HG03060 (cell line): Measurements from ENCODE around the gene DOCK3.
"Not testable (repeated sequence)": the region's sequence is repeated elsewhere in the genome, so short reads cannot be mapped to it uniquely, and the experiment has no call there.

Experiments
- ATAC-seq: cut with Tn5 transposase; IDR thresholded peaks from one replicate; pipeline ENCODE4 v1.9.1; 2021; ENCODE audit warnings: low read depth, moderate number of reproducible peaks; ENCODE audit not compliant: unreplicated experiment

The DOCK3 gene

DNA sequence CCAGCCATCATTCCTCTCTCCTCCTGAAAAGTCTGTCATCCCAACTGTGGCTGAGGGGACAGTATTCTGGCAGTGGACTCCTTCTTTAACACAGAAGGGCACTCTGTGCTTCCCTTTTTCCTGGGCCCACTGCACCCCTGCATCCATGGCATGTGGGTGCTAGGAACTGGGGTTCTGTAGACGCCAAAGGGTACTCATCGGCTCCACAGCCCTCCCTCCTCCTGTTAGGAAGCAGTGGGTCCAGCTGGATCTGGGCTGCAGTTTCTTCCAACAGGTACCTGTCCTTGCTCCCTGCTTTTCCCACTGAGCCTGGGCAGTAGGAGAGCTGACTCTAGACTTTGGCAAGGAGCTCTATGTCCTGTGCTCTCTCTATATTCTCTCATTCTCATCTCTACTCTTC is 704.0 kb downstream of the DOCK3 start:
- ATAC-seq, result no peak

DNA sequence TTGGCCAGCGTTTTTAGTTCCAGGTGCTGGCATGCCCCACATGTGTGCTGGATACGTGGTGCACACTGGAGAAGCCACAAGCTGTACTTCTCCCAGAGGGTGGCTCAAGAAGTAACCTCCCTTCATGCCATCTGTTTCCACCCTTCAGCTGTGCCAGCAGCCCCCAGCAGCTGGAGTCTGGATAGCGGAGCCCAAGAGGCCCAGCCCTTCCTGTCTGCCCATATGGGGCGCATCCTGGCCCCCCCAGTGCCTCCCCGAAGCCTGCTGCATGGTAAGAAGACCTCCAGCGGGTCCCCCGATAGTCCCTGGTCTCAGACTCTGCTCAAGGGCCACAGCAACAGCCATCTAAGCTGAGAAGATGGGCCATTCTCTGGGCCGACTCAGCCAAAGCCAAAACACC is 704.6 kb downstream of the DOCK3 start:
- no peak for ATAC-seq

DNA sequence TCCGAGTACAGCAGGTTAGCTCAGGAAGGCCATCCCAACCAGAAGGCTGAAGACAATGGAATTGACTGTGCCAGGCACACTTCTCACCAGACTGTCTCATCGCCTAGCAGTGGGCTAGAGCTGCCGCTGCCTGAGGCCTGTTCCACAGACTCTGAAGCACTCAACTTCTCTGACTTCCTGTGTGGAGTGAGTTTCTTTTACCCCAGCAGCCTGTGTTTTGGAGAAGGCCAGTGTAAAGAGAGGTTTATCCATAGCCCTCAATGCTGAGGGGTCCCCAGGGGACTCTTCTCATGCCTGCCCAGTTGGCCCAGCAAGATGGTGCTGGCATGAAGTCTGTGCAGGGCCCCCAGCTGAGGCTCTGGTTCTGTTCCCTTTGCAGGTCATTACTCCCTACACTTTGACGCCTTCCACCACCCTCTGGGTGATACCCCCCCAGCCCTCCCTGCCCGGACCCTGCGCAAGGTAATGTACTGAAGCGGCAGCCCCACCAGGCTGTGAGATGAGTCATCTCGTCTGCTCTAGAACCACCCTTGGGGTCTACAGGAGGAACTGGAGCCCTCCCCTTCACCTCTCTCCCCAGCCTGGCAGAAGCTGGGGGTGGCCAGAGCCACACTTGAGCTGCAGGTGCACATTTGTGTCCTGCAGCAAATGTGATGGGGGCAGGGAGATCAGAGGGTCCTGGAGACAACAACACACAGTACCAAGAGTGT is 705.2 kb downstream of the DOCK3 start:
- ATAC-seq, result no peak

- ATAC-seq, result no peak
Measured at GRCh38 chr3:51380601-51381332, 706.0 kb downstream of the DOCK3 start.

- no peak for ATAC-seq
Measured at GRCh38 chr3:51381333-51381705, 706.6 kb downstream of the DOCK3 start.

DNA sequence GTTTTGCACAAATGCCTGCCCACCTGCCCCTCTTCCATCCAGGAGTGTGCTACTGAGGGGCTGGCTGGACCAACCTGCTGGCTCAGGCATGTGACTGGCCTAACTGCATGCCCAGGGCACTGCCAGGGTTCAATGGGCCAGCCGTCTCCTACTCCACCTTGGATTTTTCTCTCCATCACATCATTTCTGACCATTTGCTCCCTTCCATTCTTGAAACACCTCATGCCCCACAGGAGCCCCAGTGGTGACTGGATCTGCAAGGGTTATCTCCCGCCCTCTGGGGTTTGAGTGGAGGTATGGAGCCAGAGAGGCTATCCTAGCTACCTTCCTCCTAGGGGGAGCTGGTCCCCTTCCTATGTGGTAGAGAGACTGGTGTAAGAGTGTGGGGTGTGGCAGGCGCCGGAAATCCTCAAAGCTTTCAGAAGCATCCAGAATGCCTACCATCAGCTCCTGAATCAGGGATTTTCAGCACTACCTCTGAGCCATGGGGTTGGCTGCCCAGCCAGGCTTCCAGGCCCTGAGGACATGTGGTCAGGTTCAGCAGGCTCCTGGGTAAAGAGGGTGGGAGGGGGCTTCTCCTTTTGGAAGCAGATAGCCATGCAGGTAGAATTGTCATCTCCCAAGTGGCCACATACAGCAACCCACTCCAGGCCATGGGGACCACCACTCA is 707.5 kb downstream of the DOCK3 start:
- ATAC-seq, result no peak

- no peak for ATAC-seq
Measured at GRCh38 chr3:51382947-51383578, 708.3 kb downstream of the DOCK3 start.

DNA sequence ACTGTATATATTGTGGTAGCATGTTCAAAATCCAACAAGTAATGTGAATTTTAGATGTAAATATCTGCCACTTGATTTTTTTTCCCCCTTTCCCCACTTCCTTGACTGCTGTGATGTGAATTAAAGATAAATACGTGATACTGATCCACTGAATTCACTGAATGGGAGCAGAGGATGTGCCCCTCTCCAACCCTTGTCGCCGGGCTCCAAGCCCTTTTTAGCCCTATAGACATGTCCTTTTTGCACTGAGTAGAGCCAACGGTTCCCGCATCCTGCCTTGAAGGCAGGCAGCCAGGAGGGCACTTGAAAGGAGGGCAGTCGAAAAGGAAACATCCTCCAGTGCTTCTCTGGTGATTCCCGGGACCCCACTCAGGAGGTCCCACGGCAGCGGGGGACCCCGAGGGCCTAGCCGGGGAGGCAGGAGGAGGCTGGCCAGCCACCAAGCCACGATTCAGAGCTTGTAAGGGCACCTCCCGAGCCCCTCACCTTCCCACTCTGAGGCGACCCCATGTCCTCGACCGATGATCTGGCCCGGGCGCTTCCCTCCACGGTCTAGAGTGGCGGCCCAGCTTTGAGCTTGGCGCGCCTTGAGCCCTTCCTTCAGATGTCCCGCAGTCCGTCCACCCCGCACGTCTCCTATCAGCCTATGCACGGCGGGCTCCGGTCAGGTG is 709.5 kb downstream of the DOCK3 start:
- ATAC-seq, result no peak

DNA sequence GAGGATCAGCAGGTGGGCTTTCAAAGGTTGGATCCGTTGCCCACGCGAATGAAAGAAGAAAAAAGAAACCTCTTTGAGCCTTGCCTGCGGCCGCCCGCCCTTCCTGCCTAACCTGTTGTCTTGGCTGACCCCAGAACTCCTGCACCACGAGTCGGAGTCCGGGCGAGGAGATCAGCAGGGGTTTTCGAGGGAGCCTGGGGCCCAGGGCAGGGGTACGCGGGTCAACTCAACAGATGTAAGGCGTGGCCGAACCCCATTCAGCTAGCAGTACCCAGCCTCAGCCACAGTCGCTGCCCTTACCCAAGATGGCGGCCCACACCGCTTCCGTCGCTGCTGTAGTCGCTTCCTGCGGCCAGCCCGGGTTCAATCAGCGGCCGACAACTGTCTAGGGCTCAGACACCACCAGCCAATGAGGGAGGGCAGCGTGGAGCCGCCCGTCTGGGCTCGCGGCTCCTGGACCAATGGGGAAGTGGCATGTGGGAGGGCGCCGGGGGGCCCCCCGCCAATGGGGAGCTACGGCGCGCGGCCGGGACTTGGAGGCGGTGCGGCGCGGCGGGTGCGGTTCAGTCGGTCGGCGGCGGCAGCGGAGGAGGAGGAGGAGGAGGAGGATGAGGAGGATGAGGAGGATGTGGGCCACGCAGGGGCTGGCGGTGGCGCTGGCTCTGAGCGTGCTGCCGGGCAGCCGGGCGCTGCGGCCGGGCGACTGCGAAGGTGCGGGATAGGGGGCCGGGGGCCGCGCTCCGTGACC is 710.2 kb downstream of the DOCK3 start, which contains the start of gene MANF:
MANF (plus strand) TSS at position 566 of the 748 bp plus-strand sequence; CDS start at position 618, 52 bp downstream.
- peak; percentile 75 for ATAC-seq

DNA sequence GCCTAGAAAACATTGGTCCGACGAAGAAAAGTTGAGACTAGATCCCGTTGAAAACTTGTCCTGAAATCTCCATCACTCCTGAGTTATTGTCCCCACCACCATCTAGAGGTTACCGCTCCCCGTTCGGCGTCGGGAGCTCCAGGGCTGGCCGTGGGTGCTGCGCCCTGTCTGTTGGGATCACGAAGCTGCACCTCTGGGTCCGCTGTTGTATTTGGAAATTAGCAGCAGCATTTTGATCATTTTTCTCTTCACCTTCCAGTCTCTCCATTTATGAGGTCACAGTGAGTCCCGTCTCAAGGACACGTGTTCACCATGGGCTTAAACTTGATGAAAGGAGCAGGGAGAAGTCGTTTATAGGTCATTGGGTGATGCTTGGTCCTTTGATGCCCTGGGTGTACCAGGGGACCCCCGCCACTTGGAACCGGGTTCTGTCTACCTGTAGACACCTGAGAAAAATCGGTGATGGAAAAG is 710.9 kb downstream of the DOCK3 start:
- ATAC-seq, result no peak

- no peak for ATAC-seq
Measured at GRCh38 chr3:51386159-51386851, 711.6 kb downstream of the DOCK3 start.

DNA sequence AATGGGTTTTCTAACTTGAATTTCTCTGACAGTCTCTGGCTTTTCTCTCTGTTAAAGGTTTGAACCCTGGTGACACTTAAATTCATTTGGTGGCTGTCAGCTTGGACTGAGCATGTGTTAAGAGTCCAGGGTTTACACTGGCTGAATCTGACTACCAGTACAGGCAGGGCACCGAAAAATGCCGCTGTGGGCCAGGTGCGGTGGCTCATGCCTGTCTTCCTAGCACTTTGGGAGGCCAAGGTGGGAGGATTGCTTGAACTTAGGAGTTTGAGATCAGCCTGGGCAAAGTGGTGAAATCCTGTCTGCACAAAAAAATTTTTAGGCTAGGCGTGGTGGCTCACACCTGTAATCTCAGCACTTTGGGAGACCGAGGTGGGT is 712.1 kb downstream of the DOCK3 start:
- no peak for ATAC-seq

- not testable (repeated sequence) for ATAC-seq
Measured at GRCh38 chr3:51387281-51387680, 712.6 kb downstream of the DOCK3 start.

- no peak for ATAC-seq
Measured at GRCh38 chr3:51388286-51389029, 713.7 kb downstream of the DOCK3 start.

DNA sequence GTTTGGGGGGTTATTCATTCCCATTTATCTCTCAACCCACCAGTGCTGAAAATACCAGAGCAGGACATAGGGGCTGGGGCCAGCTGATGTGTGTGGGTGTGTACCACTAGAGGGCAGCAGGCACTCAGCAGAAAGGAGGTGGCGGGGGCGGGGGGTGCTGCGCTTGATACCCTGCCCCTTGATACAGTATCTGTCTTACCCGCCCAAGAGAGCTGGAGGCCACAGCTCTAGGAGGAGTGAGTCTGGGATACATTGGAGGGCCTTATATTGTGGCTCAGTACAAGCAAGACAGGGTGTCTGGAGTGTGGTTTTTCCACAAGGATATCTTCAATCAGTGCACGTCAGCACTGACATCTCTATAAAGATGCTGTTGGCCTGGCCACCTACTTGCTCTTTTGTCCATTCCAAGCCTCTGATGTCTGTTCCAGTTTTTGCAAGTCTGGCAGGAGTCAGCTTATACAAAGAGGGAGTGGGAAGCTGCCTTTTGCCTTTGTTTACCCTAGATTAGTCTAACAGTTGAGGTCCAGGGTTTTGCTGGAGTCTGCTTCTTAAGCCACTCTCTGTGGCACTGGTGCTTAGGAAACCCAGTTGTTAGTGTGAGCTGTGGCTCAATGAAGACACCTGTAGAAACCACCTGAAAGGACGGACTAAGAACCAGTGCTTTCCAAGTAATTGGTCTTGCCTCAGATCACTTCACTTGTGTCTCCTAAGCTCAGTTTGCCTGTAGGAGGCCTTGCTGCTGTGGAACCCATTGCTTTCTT is 714.9 kb downstream of the DOCK3 start:
- ATAC-seq, result no peak

GRCh38 chr3:51390246-51391074 is 715.7 kb downstream of the DOCK3 start:
- ATAC-seq, result peak; percentile 2

GRCh38 chr3:51391075-51391565 is 716.4 kb downstream of the DOCK3 start, which contains the start of gene RBM15B:
Gene RBM15B, plus strand, starts transcription at chr3:51391285. Its CDS starts 115 bp downstream, at chr3:51391400.
- ATAC-seq, result peak; percentile 71
